Stomach (tissue), 9 donors: ENCODE measurements around the gene LPAR1. TPM values are rescaled to one million over a fixed set of nuclear protein-coding genes. Genes with fewer than 3 reads are reported as not detected.

Experiments used
- DNase-seq, 2 donors: peaks; one replicate each; pipeline versions ENCODE4 v3.0.0 to v3.0.0-alpha.2; 2013 to 2019
- H3K27ac ChIP-seq, 5 donors: fragments of 200-600 bp in 4 of 5; sonication (generic) in 4 of 5; one replicate each; pipeline ENCODE4 v1.5.1; 2013 to 2019; ENCODE audit warnings: mild to moderate bottlenecking in 1 of 5, moderate library complexity in 1 of 5
- H3K27me3 ChIP-seq, 3 donors: fragments of 200-600 bp; sonication (generic); one replicate each; pipeline ENCODE4 v1.5.1; 2017 to 2019; ENCODE audit warnings: mixed run types in 1 of 3
- H3K36me3 ChIP-seq, 4 donors: fragments of 200-600 bp; sonication (generic); 1 replicate in 3 of 4; 2 replicates in 1 of 4; pipeline ENCODE4 v1.5.1; 2016 to 2019
- H3K4me1 ChIP-seq, 4 donors: fragments of 200-600 bp; sonication (generic); one replicate each; pipeline ENCODE4 v1.5.1; 2016 to 2019
- H3K4me3 ChIP-seq, 4 donors: fragments of 200-600 bp; sonication (generic) in 3 of 4; one replicate each; pipeline ENCODE4 v1.5.1; 2016 to 2019; ENCODE audit warnings: mild to moderate bottlenecking in 1 of 4
- H3K9me3 ChIP-seq, 4 donors: fragments of 200-600 bp; sonication (generic); one replicate each; pipeline ENCODE4 v1.5.1; 2016 to 2019
- EP300 ChIP-seq: sonication (generic); formaldehyde crosslinking; IDR thresholded peaks from one replicate; pipeline ENCODE4 v1.6.1; 2017; ENCODE audit warnings: antibody characterized with exemption
- POLR2A ChIP-seq, 4 donors: fragments of 450-650 bp; IDR thresholded peaks; one replicate each; pipeline ENCODE4 v1.6.1; 2016; ENCODE audit warnings: antibody characterized with exemption in 4 of 4, control low read depth in 2 of 4, mild to moderate bottlenecking in 1 of 4, moderate library complexity in 1 of 4
- POLR2AphosphoS5 ChIP-seq, 3 donors: sonication (generic); formaldehyde crosslinking; IDR thresholded peaks; one replicate each; pipeline ENCODE4 v1.6.1; 2016; ENCODE audit warnings: antibody characterized with exemption in 3 of 3
- WGBS, 5 donors: extraction: QIAGEN DNeasy Blood & Tissue Kit in 3 of 5; methylation state at CpG; one replicate each; pipeline versions ENCODE4 v1.1.5 to v1.1.7; 2013 to 2018; 5-methylcytosine and 5-hydroxymethylcytosine counted together
- intact Hi-C: fragments of 100-400 bp; cut with DNase I; formaldehyde crosslinking; loops from one replicate; pipeline ENCODE4 v1.15.1; 2023; ENCODE audit warnings: low total_unique reads
- polyA plus RNA-seq, 3 donors: library from polyadenylated mRNA; stranded (reverse); fragments of 200-250 nt; gene quantifications; one replicate each; pipeline ENCODE4 v1.2.3, GENCODE V29; 2013
- total RNA-seq, 5 donors: library from RNA; depleted of rRNA; stranded (reverse); fragments of >200 nt; gene quantifications; one replicate each; pipeline versions ENCODE4 v1.1.0 to v1.2.3, GENCODE V29; 2014 to 2016
- TF ChIP-seq, protein P1 (sequence below), 7 experiments: fragments of 450-650 bp in 4 of 7; fragments of 200-600 bp in 3 of 7; sonication (generic) in 3 of 7; IDR thresholded peaks; one replicate each; pipeline ENCODE4 v1.5.1; 2016 to 2019; ENCODE audit warnings: antibody characterized with exemption in 7 of 7, control low read depth in 2 of 7, mild to moderate bottlenecking in 1 of 7
- donor health status: healthy with polysubstance abuse.
- donor health status: Bipolar disorder and iron deficiency.
- donor health status: healthy.

The LPAR1 gene
- total and polyA plus RNA-seq, 8 donors, result 7.4 to 40.0 (median 21.2) TPM

DNA sequence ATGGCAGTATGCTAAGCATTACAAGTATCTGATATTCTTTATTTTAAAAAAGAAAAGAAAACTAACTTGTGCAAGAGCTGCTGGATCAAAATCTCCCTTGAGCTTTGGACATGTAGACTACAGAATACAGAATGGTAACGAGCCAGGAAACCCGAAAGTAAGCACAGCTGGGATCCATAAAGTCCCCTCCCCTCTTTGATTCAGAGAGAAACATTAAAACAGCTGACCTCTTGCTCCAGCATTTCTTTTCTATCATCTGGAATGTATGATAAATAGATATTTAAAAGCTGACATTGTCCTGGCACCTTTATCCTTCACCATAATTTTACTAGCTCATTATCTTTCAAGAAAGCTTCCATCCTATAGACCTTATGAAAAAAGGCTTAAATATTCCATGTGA is 28.2 kb upstream of the LPAR1 start:
- no peaks in the 10 kb centered on the region for H3K4me1 ChIP-seq
- 40 to 74% (median 70%) methylated on average over 2 of the region's 2 CpGs for WGBS, 5 donors
- H3K4me3 ChIP-seq, result no peak overlapping the region
- TF ChIP-seq EP300, result no peak
- no peak for TF ChIP-seq POLR2AphosphoS5 (IDR thresholded peaks at IDR 0.05)
- no peak for TF ChIP-seq POLR2A (IDR thresholded peaks at IDR 0.05)
- H3K27me3 ChIP-seq, result no peaks in the 10 kb centered on the region
- intact Hi-C loops, result no loop called here
- peak overlapping the region in 2 of 5 donors; percentile 29 to 44 for H3K27ac ChIP-seq
- no peaks in the 10 kb centered on the region for H3K36me3 ChIP-seq
- peak in 1 of 2 donors; percentile 75 for DNase-seq
- no peaks in the 10 kb centered on the region for H3K9me3 ChIP-seq

DNA sequence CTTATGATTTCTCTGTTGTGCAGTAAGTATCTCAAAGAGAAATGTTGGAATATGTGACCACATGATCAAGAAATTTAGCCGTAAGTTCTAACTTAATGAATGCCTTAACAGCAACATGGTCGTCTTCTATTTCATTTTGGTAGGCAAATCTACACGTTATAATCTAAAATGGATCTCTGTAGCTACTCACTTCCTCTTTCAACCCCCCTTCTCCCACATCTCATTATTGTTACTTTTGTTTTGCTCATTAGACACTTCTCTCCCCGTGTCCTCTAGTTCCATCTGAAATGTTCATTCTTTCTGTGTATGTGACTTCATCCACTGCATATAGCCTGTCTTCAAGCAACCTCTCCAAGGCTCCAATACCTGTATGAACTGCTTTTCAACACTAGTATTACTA is 27.1 kb upstream of the LPAR1 start:
- TF ChIP-seq, protein P1, sequence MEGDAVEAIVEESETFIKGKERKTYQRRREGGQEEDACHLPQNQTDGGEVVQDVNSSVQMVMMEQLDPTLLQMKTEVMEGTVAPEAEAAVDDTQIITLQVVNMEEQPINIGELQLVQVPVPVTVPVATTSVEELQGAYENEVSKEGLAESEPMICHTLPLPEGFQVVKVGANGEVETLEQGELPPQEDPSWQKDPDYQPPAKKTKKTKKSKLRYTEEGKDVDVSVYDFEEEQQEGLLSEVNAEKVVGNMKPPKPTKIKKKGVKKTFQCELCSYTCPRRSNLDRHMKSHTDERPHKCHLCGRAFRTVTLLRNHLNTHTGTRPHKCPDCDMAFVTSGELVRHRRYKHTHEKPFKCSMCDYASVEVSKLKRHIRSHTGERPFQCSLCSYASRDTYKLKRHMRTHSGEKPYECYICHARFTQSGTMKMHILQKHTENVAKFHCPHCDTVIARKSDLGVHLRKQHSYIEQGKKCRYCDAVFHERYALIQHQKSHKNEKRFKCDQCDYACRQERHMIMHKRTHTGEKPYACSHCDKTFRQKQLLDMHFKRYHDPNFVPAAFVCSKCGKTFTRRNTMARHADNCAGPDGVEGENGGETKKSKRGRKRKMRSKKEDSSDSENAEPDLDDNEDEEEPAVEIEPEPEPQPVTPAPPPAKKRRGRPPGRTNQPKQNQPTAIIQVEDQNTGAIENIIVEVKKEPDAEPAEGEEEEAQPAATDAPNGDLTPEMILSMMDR (IDR thresholded peaks at IDR 0.05), result no peak
- TF ChIP-seq POLR2AphosphoS5 (IDR thresholded peaks at IDR 0.05) (no peak), POLR2A (IDR thresholded peaks at IDR 0.05) (no peak), EP300 (no peak)
- no peaks in the 10 kb centered on the region for H3K9me3 ChIP-seq
- WGBS, 5 donors, result 79 to 87% (median 82%) methylated on average over 4 of the region's 4 CpGs
- H3K27ac ChIP-seq, result no peak overlapping the region
- no peaks in the 10 kb centered on the region for H3K36me3 ChIP-seq
- H3K4me3 ChIP-seq, result no peak overlapping the region
- DNase-seq, result no peak
- no peaks in the 10 kb centered on the region for H3K27me3 ChIP-seq
- H3K4me1 ChIP-seq, result no peaks in the 10 kb centered on the region
- intact Hi-C loops, result no loop called here

DNA sequence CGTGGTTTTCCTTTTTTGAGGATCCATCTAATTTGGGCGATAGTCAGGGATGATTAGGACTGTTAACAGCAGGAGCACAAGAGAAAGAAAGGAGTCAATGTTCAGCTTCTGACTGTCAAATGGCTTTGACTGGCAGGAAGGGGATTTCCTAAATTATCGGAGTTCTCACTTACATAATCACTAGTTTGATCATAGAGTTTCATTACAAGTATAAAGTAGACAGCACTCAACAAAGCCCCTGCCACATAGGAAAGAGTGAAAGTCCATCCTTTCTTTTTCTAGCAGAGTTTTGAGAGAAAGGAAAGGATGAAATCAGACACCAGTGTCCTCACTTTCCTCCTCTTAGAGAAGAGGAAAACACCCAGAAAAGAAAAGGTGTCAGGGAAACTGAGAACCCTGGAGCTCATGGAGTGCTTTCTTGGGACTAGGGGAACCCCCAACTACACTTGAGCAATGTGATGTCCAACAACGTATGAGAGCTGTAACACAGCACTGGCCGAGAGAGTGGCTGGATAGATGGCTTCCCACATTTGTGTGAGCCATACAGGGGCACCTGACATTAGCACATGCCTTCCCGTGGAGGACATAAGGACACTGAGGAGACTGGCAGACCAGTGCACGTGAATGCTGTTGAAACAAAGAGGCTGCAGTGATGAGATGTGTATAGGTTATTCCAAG is 26.0 kb upstream of the LPAR1 start:
- Histone ChIP-seq H3K4me3 (no peak overlapping the region), H3K4me1 (no peaks in the 10 kb centered on the region), H3K27me3 (no peaks in the 10 kb centered on the region), H3K36me3 (no peaks in the 10 kb centered on the region), H3K27ac (no peak overlapping the region), H3K9me3 (no peaks in the 10 kb centered on the region)
- 74 to 85% (median 78%) methylated on average over 7 of the region's 7 CpGs for WGBS, 5 donors
- intact Hi-C loops, result no loop called here
- no peak for DNase-seq
- TF ChIP-seq POLR2AphosphoS5 (IDR thresholded peaks at IDR 0.05) (no peak), EP300 (no peak), POLR2A (IDR thresholded peaks at IDR 0.05) (no peak)
- TF ChIP-seq, protein P1 (IDR thresholded peaks at IDR 0.05), result no peak

DNA sequence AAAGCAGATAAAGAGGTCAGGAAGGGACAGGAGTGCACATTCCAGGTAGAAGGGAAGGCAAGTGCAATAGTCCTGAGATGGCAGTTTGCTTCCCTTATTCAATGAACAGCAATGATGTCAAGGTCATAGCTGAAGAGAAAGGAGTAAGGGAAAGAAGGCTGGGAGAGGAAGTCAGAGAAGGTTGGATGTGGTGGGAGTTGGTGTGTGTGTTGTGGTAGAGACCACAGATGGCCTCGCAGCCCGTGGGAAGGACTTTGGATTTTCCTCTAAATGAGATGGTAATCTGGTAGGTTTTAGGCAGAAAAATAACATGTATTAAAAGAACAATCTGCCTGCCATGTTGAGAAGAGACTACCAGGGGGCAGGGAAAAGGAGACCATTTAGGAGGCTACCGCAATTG is 25.1 kb upstream of the LPAR1 start:
- intact Hi-C loops, result no loop called here
- Histone ChIP-seq H3K27ac (no peak overlapping the region), H3K27me3 (no peaks in the 10 kb centered on the region), H3K36me3 (no peaks in the 10 kb centered on the region), H3K9me3 (no peaks in the 10 kb centered on the region), H3K4me3 (no peak overlapping the region), H3K4me1 (no peaks in the 10 kb centered on the region)
- TF ChIP-seq, protein P1 (IDR thresholded peaks at IDR 0.05), result no peak
- no peak for TF ChIP-seq EP300
- TF ChIP-seq POLR2A (IDR thresholded peaks at IDR 0.05), result no peak
- TF ChIP-seq POLR2AphosphoS5 (IDR thresholded peaks at IDR 0.05), result no peak
- no peak for DNase-seq
- WGBS, 5 donors, result 80 to 95% (median 86%) methylated on average over 3 of the region's 3 CpGs

- TF ChIP-seq POLR2AphosphoS5 (IDR thresholded peaks at IDR 0.05), result no peak
- TF ChIP-seq, protein P1 (IDR thresholded peaks at IDR 0.05), result no peak
- TF ChIP-seq POLR2A (IDR thresholded peaks at IDR 0.05), result no peak
- TF ChIP-seq EP300, result no peak
- Histone ChIP-seq H3K9me3 (no peaks in the 10 kb centered on the region), H3K4me1 (no peaks in the 10 kb centered on the region), H3K36me3 (no peaks in the 10 kb centered on the region), H3K27me3 (no peaks in the 10 kb centered on the region), H3K4me3 (no peak overlapping the region), H3K27ac (no peak overlapping the region)
- intact Hi-C loops, result no loop called here
- DNase-seq, result no peak
- WGBS, 5 donors, result 77 to 88% (median 86%) methylated on average over 3 of the region's 3 CpGs
Measured at GRCh38 chr9:111058166-111058565, 19.9 kb upstream of the LPAR1 start.
